Measurements from ENCODE around the gene FCGR1A.
A peak's percentile ranks its signal among the peaks of the same experiment; 100 is the strongest.
"Not testable (repeated sequence)": the region's sequence is repeated elsewhere in the genome, so short reads cannot be mapped to it uniquely, and the experiment has no call there.

The FCGR1A gene

DNA sequence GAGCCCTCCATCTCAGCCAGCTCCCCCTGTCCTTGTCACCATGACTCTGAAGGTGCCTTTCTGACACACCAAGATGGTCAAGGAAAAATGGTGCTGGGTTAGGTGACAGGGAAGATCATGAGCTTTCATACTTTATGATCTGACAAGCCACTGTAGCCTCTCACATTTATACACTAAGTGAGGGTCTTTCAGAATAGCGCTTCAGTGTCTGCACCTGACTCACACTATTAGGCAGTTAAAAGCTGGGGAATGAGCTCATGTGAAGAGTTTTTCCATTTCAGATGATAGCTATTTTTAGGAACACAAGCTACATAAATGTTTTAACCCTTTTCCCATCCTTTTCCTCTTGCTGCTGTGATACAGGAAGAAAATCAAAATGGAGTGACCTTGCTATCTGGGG is 4.2 kb upstream of the FCGR1A start:
- not testable (repeated sequence) for DNase-seq

DNA sequence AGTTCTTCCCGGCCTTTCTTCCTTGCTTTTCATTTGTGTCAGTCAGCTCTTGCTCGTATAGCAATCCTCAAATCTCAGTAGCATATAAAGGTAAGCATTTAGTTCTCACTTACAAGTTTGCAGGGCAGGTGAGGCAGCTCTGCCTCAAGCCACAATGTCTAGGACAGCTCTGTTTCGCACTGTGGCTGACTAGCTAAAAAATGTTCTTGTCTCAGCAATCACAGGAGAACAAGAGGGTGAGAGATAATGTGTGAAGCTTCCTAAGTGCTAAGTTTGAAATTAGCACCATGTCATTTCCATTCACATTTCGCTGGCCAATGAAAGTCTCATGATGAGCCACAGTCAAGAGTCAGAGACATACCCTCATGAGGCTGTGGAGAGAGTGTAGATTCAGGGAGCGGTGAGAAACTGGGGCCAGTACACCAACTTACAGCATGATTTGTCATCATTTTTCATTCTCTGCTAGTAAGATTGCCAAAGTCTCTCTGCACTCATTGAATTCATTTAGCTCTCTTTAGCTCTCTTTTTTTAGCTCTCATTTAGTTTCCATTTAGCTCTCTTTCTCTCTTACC is 995 bp upstream of the FCGR1A start:
- DNase-seq: not testable (repeated sequence)

DNA sequence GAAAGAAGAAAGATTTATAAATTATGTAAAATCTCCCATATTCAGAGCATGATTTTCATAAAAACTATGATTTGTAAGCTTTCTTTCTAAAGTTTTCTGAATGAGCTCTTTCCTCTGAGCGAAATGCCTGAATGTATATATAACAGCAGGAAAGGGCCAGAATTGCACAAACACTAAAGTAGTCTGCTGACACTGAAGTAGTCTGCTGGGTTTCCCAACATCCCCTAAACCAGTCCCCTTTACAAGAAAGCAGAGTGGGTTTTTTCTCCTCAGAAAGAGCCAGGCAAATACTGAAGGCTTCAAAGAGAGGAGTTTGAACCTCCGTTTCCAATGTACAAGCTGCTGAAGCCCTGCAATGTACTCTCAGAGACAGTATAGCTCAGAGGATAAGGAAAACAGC is 795 bp downstream of the FCGR1A start:
- not testable (repeated sequence) for DNase-seq

DNA sequence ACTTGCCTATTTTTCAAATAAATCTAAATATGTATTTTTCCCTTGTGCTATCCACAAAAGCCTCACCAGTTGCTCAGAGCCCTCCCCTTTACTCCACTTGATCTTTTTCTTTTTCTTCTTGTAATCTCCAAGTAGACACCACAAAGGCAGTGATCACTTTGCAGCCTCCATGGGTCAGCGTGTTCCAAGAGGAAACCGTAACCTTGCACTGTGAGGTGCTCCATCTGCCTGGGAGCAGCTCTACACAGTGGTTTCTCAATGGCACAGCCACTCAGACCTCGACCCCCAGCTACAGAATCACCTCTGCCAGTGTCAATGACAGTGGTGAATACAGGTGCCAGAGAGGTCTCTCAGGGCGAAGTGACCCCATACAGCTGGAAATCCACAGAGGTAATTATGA is 1.4 kb downstream of the FCGR1A start:
- not testable (repeated sequence) for DNase-seq

DNA sequence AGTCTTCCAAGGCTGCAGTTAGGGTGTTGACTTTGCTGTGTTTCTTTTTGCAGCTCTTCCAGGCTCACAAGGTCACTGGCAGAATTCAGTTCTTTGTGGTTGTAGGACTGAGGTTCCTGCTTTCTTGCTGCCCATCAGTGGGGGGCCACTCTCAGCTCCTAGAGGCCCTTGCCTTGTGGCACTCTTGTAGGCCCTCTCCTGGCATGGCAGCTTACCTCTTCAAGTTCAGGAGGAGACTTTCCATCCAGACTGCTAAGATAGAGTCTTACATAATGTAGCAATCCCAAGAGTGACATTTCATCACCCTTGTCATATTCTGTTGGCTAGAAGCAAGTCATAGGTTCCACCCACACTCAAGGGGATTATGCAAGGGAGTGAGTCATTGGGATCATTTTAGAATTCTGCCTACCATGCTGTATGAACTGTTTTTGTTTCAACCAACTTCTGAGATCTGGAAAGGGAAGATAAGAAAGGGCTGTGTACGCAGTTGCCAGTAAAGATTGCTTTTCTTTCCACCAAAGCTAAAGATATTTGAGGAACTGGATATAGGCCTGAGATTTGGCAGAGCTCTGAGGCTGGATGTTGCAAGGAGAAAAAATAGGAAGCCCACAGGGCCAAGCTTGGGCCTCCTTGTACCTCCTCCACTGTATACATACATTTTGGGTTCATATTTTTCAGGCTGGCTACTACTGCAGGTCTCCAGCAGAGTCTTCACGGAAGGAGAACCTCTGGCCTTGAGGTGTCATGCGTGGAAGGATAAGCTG is 5.4 kb downstream of the FCGR1A start:
- not testable (repeated sequence) for DNase-seq

DNA sequence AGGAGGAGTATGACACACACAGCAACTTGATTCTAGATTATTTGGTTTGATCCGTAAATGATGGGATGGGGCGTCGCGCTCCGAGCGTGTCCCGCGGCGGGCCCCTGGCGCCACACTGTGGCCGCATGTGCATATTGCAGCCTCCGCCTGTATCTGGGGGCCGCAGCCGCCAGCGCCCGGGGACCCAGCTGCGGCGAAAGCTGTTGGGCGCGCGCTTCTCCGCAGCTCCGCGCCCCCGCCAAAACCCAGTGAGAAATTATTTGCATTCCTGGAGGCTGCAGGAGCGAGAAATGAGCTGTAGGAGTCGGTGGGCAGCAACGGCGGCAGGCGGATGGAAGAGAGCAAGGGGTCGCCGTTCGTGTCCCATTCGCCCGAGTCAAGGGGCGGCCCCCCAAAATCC is 10.0 kb downstream of the FCGR1A start:
- DNase-seq: peak; percentile 21

DNA sequence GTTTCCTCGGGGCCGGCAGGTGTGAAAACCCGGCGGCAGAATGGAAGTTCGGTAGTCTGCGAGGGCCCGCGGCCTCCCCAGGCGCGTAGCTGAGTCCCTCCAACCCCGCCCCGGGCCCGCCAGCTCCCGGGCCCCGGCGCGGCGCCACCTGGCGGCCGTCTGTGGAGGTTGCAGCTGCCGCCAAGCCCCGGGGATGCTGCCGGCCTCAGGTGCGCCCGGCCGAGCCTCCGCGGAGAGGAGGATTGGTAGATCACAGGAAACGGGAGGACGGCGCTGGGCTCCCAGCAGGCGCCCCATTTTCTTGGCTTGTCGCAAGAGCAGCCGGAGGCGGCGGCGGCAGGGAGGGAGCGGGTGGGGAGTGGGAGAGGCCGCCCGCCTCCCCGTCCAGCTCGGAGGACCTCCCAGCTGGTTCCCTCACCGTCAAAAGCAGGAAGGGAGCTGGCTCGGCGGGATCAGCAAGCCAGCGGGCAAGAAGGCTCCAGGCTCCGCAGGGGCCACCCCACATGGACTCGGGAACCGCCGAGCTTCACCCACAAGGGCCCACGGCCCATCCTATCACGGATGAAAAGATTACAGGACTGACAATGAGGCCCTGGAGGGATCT is 10.5 kb downstream of the FCGR1A start:
- DNase-seq: peak; percentile 61

DNA sequence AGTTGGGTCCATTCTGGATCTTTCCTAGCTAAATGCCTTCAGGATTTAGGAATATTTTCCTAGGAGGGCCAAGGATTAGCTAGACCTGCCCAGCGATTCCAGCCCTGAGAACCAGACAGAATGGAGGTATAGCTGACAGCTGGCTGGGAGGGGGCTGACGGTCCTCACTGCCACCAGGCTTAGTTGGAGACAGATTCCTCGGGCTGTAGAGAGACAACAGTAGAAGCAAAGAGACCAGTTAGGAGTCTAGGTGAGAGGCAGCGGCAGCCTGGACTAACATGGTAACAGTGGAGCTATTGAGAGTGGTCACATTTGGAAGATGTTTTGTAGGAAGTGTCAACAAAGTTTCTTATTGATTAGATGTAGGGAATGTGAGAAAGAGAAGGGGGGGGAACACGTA is 11.4 kb downstream of the FCGR1A start:
- not testable (repeated sequence) for DNase-seq

DNA sequence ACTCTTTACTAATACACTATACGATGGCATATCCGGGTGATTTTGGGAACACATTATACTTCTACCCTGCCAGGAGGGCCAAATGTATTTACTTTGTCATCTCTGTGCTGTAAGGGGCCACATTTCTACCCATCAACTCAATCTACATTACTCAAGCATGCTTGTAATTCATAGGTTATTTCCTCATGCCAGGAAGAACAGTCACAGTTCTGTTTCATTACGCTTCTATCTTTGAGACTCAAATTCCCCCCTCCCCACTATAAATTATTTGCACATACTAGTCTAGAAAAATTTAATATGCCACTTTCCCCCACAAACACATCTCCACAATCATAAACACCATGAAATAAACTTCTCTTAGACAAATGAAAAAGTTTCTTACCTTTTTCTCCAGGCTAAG is 19.1 kb downstream of the FCGR1A start:
- not testable (repeated sequence) for DNase-seq

DNA sequence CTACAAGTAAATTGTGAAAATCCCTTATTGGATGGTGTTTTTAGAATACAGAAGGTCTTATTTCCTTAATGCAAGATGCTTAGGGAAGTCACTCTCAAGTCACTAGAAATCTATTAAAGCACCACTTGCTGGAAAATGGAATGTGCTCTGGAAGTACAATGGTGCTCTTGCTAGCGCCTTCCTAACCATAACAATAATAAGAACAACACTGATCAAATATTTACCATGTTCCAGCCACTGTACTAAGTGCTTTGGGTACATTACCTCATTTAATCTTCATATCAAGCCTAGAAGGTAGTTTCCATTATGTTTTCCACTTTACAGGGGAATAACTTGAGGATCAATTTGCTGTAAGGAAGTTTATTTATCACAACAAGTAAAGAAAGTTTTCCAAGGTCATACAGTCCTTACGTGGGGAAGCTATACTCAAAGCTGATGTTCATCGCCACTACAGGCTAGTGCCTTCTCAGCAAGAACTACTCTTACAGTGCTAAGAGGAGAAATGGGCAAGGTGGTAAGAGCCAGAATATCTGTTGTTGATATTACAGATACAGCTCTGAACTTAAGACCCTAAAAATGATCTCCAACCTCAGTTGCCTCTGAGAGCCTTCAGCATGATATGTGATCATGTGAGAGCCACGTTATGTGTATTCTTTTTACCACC is 22.1 kb downstream of the FCGR1A start:
- DNase-seq: not testable (repeated sequence)

DNA sequence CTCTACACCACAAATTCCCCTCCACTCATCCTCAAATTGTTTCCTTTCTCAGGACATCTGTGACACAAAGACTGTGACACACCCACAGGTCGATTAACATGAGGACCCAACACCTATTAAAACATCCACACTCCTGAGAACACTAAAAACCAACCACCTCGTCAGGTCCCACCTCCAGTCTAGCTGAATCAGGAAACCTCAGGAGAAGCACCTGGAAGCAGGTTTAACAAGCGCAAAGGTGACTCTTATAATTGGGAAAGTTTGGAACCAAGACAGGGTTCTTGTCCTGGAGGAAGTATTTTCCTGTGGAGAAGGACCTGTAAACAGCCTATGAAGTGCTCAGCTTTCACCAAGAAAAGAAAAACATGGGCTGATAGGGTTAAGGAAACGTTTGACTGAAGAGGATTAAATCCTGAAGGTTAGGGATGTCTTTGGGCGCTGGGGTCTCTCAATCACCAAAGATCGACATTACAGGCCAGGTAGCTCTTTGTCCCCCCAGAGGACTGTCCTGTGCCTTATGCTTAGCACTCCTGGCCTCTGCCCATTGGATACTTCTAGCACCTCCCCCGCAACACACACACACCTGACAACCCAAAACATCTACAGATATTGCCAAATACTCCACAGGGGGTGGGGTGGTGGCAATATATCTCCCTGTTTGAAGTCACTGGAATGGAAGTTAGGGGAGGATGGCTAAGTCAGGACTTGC is 28.4 kb downstream of the FCGR1A start:
- not testable (repeated sequence) for DNase-seq

DNA sequence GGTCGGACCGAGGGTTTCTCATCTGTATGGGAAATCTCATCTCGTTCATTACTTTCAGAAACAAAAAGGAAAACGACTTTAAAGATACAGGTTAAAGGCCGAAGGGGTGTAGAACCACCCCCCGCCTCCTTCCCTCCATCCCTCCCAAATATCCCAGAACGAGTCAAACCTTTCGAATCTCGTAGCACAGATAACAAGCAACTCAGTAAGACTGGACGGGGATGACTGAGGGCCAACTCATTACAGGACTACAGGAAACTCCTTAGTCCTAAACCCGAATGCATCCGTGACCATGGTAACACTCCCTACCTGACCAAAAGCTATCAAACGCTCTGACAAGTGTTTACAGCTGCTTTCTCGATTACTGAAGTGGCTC is 29.0 kb downstream of the FCGR1A start:
- not testable (repeated sequence) for DNase-seq

DNA sequence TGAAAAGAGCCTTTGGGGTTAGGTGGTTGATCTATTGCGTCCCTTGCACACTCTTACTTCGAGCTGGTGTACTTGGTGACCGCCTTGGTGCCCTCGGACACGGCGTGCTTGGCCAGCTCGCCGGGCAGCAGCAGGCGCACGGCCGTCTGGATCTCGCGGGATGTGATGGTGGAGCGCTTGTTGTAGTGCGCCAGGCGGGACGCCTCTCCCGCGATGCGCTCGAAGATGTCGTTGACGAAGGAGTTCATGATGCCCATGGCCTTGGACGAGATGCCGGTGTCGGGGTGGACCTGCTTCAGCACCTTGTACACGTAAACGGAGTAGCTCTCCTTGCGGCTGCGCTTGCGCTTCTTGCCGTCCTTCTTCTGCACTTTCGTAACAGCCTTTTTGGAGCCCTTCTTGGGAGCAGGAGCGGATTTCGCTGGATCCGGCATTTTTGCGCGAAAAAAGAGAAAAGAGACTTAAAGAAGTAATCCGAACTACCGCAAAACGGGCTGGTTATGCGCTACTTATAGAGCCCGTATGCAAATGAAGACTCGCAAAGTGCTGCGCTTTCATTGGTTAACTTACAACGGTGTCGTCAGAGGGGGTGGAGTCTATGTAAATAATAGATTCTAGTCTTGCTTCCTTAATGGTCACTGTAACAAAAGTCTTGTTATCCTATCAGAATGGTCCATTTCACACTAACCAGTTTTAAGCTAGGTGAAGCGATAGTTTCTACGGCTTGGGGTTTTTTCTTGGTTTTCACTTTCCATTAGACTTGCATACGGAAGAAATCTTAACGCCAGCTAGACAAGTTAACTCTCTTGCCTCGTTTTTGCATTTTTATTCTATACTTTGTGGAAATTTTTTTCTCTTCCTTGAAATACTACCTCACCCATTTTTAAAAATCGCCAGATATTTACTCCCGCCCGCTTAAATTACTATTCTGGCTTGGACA is 29.7 kb downstream of the FCGR1A start:
- DNase-seq: peak; percentile 74

DNA sequence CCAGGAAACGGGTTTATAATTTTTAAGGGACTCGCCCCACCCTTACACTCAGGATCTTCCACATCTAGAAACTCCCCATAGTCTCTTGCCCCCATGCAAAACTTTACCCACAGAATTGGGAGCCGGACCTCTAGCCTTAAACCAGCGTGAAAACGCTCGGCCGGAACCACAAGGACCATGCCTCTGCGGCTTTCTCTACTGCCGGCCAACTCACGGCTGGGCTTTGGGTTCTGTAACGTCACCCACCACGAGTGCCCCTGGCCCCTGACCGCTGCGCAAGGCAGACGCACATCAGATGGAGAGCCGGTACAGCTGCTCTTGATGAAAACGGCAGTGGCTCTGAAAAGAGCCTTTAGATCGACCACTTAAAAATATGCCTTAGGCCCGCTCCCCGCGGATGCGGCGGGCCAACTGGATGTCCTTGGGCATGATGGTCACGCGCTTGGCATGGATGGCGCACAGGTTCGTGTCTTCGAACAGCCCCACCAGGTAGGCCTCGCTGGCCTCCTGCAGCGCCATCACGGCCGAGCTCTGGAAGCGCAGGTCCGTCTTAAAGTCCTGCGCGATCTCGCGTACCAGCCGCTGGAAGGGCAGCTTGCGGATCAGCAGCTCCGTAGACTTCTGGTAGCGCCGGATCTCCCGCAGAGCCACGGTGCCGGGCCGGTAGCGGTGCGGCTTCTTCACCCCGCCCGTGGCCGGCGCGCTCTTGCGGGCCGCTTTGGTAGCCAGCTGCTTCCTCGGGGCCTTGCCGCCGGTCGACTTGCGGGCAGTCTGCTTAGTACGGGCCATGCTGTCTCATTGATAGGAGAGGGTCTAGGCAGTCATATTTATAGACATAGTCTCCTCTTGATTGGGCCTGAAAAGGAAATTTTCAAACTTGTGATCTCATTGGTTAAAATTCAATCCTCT is 30.7 kb downstream of the FCGR1A start:
- DNase-seq: peak; percentile 54

DNA sequence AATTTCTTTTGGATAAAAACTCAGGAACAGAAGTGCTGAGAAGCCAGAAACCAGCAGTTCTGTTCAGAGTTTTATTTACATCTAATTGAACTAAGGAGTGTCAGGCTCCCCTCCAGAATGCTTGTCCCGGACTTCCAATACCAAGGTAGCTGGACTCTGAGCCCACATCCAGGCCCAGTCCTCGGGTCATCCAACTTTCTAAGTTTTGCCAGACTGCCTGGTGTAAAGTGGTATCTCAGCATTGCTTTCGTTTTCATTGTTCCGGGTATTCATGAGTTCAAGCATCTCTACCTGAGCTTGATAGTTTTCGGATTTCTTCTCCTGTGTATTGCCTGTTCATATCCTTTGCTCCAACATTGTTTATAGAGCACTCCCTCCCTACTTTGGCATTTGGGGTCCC is 37.9 kb downstream of the FCGR1A start:
- not testable (repeated sequence) for DNase-seq

DNA sequence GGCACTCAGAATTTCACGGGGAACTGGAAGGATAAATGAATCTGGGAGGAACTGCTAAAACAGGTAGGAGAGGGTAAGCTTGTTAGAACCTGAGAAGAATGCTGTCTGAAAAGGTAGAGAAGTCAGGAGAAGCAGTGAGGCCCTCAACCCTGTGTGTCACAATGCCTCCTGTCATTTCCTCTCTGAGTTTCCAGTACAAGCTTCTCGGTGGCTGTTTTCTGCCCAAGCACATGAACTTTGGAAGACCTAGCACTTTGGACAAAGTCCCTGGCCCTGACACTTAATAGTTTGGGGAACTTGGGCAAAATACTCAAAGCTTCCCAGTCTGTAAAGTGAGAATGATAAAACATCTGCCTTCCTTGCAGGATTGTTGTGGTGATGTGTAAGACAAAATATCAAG is 44.1 kb downstream of the FCGR1A start:
- DNase-seq: not testable (repeated sequence)

DNA sequence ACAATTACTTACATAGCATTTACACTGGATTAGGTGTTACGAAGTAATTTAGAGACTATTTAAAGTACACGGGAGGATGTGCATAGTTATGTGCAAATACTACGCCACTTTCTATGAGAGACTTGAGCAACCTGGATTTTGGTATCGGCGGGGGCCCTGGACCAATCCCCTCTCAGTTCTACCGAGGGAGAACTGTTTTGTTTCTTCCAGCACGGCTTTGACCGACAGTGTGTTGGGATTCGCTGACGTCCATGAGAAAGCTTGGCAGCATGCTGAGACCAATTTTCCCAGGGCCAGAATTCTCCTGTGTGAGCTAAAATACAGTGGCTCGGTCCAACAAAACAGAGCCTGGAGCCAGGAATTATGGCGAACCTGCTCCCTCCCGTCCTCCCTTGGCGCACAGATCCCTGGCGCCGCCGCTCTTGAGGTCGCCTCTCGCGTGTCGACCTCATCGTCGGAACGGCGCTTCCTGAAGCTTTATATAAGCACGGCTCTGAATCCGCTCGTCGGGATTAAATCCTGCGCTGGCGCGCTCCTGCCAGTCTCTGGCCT is 49.3 kb downstream of the FCGR1A start:
- not testable (repeated sequence) for DNase-seq

DNA sequence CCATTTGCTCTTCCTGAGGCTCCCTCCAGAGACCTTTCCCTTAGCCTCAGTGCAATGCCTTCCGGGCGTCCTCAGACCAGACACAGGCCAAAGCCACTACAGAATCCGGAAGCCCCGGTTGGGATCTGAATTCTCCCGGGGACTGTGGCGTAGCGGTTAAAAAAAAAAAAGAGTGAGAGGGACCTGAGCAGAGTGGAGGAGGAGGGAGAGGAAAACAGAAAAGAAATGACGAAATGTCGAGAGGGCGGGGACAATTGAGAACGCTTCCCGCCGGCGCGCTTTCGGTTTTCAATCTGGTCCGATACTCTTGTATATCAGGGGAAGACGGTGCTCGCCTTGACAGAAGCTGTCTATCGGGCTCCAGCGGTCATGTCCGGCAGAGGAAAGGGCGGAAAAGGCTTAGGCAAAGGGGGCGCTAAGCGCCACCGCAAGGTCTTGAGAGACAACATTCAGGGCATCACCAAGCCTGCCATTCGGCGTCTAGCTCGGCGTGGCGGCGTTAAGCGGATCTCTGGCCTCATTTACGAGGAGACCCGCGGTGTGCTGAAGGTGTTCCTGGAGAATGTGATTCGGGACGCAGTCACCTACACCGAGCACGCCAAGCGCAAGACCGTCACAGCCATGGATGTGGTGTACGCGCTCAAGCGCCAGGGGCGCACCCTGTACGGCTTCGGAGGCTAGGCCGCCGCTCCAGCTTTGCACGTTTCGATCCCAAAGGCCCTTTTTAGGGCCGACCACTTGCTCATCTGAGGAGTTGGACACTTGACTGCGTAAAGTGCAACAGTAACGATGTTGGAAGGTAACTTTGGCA is 50.0 kb downstream of the FCGR1A start:
- DNase-seq: not testable (repeated sequence)

DNA sequence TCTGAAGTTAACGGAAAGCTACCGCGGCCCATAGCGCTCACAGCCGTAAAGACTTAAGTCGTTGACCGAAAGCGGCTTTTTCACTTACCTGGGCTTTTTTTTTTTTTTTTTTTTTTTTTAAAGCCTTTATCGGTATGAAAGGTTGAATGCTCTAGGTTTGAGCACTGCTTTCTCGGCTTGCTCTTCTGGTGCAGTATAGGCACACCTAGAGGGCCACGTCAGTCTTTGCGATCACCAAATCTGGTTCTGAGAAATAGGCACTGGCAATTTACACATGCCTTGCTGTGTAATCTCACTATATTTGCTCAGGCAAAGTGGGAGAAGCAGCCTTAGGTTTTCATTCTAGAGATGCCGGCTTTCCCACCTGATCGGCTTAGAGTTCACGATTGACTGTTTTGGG is 50.6 kb downstream of the FCGR1A start:
- not testable (repeated sequence) for DNase-seq
